Endothelial cell of umbilical vein (primary cell): ENCODE results near the gene LRP1.

Experiments
- EZH2 ChIP-seq: IDR thresholded peaks from 2 replicates; pipeline ENCODE4 v1.6.1; 2012; ENCODE audit warnings: borderline replicate concordance, low read depth, mild to moderate bottlenecking, moderate library complexity, low read length, inconsistent platforms; ENCODE audit not compliant: severe bottlenecking
- FOS ChIP-seq: IDR thresholded peaks from 2 replicates; pipeline ENCODE4 v1.6.1; 2011; ENCODE audit warnings: mild to moderate bottlenecking, low read length, moderate library complexity, borderline replicate concordance; ENCODE audit not compliant: insufficient read depth
- GATA2 ChIP-seq: IDR thresholded peaks from 2 replicates; pipeline ENCODE4 v1.7.0; 2011; ENCODE audit warnings: low read depth, mild to moderate bottlenecking, moderate library complexity, mixed read lengths, low read length; ENCODE audit not compliant: insufficient read length, insufficient read depth
- MYC ChIP-seq: IDR thresholded peaks from one replicate; pipeline ENCODE4 v1.6.1; 2011; ENCODE audit warnings: mild to moderate bottlenecking, low read depth, low read length
- POLR2A ChIP-seq: IDR thresholded peaks from 2 replicates; pipeline ENCODE4 v1.6.1; 2012; ENCODE audit warnings: low read depth, mild to moderate bottlenecking, control low read depth, low read length
- POLR2AphosphoS5 ChIP-seq: IDR thresholded peaks from 2 replicates; pipeline ENCODE4 v1.6.1; 2012; ENCODE audit warnings: low read depth, mild to moderate bottlenecking, control low read depth, low read length, moderate library complexity; ENCODE audit not compliant: insufficient read depth
- TF ChIP-seq, protein P1 (sequence below), 2 donors: IDR thresholded peaks; 1 replicate in 1 of 2; 2 replicates in 1 of 2; pipeline ENCODE4 v1.5.1; 2011; ENCODE audit warnings: low read length in 2 of 2, mild to moderate bottlenecking in 2 of 2, moderate library complexity in 2 of 2, control low read depth in 1 of 2, inconsistent platforms in 1 of 2, low read depth in 1 of 2; ENCODE audit not compliant: insufficient read depth in 1 of 2; ENCODE audit errors: extremely low read depth in 1 of 2
- TF ChIP-seq, protein P2 (sequence below): IDR thresholded peaks from 2 replicates; pipeline ENCODE4 v1.6.1; 2011; ENCODE audit not compliant: insufficient read depth, insufficient read length

DNA sequence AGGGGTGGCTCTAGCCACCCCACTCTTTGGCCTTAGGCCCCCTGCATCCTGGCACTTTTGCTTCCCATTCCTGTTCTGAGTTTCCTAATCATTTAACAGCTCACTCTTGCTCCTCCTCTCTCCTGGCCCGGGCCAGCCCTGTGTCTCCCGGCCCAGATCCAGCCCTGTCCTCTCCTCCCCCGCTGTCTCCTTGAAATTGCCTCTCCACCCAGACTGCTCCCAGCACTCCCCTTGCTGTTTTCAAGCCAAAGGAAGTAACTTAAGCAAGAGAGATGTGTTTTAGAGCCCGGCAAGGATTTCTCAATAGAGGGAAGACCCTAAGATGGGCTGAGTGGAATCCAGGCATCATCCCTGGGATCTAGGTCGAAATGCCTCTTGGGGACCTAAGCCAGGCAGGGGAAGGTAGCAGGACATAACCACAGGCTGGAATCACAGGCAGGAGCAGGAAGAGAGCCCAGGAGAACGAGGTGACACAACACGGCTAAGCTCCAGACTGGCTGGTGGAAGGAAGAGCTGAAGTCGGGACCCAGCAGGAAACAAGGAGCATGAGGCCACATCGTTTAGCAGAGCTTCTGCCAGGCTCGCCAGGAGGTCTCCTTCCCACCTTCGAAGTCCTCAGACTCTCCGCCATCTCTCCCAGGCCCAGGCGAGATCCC lies 21.1 kb downstream of the LRP1 start:
- TF ChIP-seq, protein P1, sequence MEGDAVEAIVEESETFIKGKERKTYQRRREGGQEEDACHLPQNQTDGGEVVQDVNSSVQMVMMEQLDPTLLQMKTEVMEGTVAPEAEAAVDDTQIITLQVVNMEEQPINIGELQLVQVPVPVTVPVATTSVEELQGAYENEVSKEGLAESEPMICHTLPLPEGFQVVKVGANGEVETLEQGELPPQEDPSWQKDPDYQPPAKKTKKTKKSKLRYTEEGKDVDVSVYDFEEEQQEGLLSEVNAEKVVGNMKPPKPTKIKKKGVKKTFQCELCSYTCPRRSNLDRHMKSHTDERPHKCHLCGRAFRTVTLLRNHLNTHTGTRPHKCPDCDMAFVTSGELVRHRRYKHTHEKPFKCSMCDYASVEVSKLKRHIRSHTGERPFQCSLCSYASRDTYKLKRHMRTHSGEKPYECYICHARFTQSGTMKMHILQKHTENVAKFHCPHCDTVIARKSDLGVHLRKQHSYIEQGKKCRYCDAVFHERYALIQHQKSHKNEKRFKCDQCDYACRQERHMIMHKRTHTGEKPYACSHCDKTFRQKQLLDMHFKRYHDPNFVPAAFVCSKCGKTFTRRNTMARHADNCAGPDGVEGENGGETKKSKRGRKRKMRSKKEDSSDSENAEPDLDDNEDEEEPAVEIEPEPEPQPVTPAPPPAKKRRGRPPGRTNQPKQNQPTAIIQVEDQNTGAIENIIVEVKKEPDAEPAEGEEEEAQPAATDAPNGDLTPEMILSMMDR (IDR thresholded peaks at IDR 0.05; ENCODE audit: extremely low read depth in 1 of 2, insufficient read depth in 1 of 2, low read depth in 1 of 2, low read length in 2 of 2), result no peak
- TF ChIP-seq POLR2A (no peak), EZH2 (no peak), POLR2AphosphoS5 (no peak), FOS (no peak), MYC (no peak), GATA2 (no peak)
- TF ChIP-seq, protein P2, sequence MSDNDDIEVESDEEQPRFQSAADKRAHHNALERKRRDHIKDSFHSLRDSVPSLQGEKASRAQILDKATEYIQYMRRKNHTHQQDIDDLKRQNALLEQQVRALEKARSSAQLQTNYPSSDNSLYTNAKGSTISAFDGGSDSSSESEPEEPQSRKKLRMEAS, result no peak
